Stimulated activated CD4-positive, alpha-beta T cell treated with anti-CD3 and anti-CD28 coated beads, Interleukin-1b, Interleukin-23, amount 100 ng/mL, for 48 hours (primary cell): ENCODE results near the gene NUTM2A.
"Not testable (repeated sequence)": the region's sequence is repeated elsewhere in the genome, so short reads cannot be mapped to it uniquely, and the experiment has no call there.

Experiments
- DNase-seq: peaks from one replicate; pipeline ENCODE4 v3.0.0-alpha.2; 2020

The NUTM2A gene

GRCh38 chr10:87280749-87281392 is 55.6 kb downstream of the NUTM2A start:
- DNase-seq = not testable (repeated sequence)
